ENCODE measurements around the gene SPEM2.

Gene SPEM2

GRCh38 chr17:7403977-7404736, 21.3 kb upstream of the SPEM2 start, which contains the start of gene TMEM256:
Gene TMEM256, minus strand, starts transcription at chr17:7404097. Its CDS starts 13 bp downstream, at chr17:7404084.
- peak; percentile 95 for DNase-seq (ENCODE audit: low read depth)

- no peak for DNase-seq (ENCODE audit: low read depth)
These were observed 20.6 kb upstream of the SPEM2 start for GRCh38 chr17:7404737-7405349.

GRCh38 chr17:7405350-7406234, 19.8 kb upstream of the SPEM2 start:
- no peak for DNase-seq (ENCODE audit: low read depth)

- no peak for DNase-seq (ENCODE audit: low read depth)
These were observed 19.1 kb upstream of the SPEM2 start for GRCh38 chr17:7406235-7406825.

- no peak for DNase-seq (ENCODE audit: low read depth)
These were observed 18.3 kb upstream of the SPEM2 start for GRCh38 chr17:7407082-7407481.

GRCh38 chr17:7407485-7408251, 17.7 kb upstream of the SPEM2 start, which contains the start of gene NLGN2:
Gene NLGN2, plus strand, starts transcription at chr17:7407845. Its CDS starts 411 bp downstream, at chr17:7408256.
- no peak for DNase-seq (ENCODE audit: low read depth)

GRCh38 chr17:7408252-7408727, 17.1 kb upstream of the SPEM2 start:
- no peak for DNase-seq (ENCODE audit: low read depth)

- no peak for DNase-seq (ENCODE audit: low read depth)
These were observed 16.6 kb upstream of the SPEM2 start for GRCh38 chr17:7408863-7409262.

GRCh38 chr17:7409716-7410115, 15.7 kb upstream of the SPEM2 start:
- no peak for DNase-seq (ENCODE audit: low read depth)

GRCh38 chr17:7410634-7411426, 14.6 kb upstream of the SPEM2 start:
- DNase-seq (ENCODE audit: low read depth), result no peak

GRCh38 chr17:7411427-7411750, 14.0 kb upstream of the SPEM2 start:
- DNase-seq (ENCODE audit: low read depth), result no peak

- no peak for DNase-seq (ENCODE audit: low read depth)
These were observed 11.9 kb upstream of the SPEM2 start for GRCh38 chr17:7413346-7413985.

GRCh38 chr17:7414837-7415236, 10.6 kb upstream of the SPEM2 start:
- no peak for DNase-seq (ENCODE audit: low read depth)

- DNase-seq (ENCODE audit: low read depth), result no peak
These were observed 9.6 kb upstream of the SPEM2 start for GRCh38 chr17:7415784-7416183.

GRCh38 chr17:7416323-7416722, 9.1 kb upstream of the SPEM2 start:
- no peak for DNase-seq (ENCODE audit: low read depth)

- no peak for DNase-seq (ENCODE audit: low read depth)
These were observed 8.3 kb upstream of the SPEM2 start for GRCh38 chr17:7417056-7417655.

GRCh38 chr17:7418472-7419152, 6.8 kb upstream of the SPEM2 start:
- no peak for DNase-seq (ENCODE audit: low read depth)

GRCh38 chr17:7419819-7420610, 5.4 kb upstream of the SPEM2 start, which contains the start of gene SPEM1:
Gene SPEM1, plus strand, starts transcription at chr17:7420324. Its CDS starts 61 bp downstream, at chr17:7420385.
- no peak for DNase-seq (ENCODE audit: low read depth)
